ENCODE results near the gene CCDC110.

DNA sequence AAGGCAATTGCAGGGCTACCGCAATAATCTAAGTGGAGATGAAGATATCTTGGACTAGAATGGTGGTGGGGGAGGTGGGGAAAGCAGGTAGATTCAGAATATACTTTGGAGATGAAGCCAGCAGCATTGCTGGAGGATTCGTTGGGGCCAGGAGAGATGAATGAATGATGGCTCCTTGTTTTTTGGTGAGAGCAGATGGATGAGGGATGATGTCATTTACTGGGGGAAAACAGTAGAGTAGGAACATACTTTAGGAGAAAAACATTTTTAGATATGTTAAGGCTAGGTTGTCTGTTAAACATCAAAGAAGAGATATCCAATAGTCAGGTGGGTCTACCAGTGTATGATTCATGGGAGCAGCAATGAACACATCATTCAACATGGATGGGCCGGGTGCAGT lies 5.8 kb downstream of the CCDC110 start:
- TF ChIP-seq RAD21 (conservative IDR thresholded peaks at IDR 0.05), result no peak
- TF ChIP-seq, protein P1, sequence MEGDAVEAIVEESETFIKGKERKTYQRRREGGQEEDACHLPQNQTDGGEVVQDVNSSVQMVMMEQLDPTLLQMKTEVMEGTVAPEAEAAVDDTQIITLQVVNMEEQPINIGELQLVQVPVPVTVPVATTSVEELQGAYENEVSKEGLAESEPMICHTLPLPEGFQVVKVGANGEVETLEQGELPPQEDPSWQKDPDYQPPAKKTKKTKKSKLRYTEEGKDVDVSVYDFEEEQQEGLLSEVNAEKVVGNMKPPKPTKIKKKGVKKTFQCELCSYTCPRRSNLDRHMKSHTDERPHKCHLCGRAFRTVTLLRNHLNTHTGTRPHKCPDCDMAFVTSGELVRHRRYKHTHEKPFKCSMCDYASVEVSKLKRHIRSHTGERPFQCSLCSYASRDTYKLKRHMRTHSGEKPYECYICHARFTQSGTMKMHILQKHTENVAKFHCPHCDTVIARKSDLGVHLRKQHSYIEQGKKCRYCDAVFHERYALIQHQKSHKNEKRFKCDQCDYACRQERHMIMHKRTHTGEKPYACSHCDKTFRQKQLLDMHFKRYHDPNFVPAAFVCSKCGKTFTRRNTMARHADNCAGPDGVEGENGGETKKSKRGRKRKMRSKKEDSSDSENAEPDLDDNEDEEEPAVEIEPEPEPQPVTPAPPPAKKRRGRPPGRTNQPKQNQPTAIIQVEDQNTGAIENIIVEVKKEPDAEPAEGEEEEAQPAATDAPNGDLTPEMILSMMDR (IDR thresholded peaks at IDR 0.05; ENCODE audit: poor library complexity, severe bottlenecking), result no peak
- no peak for TF ChIP-seq POLR2AphosphoS5 (IDR thresholded peaks at IDR 0.05)
- no peak for TF ChIP-seq TAF1 (IDR thresholded peaks at IDR 0.05; ENCODE audit: low read depth)
- TF ChIP-seq EP300 (conservative IDR thresholded peaks at IDR 0.05; ENCODE audit: poor library complexity, severe bottlenecking), result no peak
